ENCODE measurements around the gene MYH11.
"Not testable (repeated sequence)": the region's sequence is repeated elsewhere in the genome, so short reads cannot be mapped to it uniquely, and the experiment has no call there.

Gene MYH11

GRCh38 chr16:15836965-15837611 lies 19.7 kb downstream of the MYH11 start:
- no peak for DNase-seq

GRCh38 chr16:15836074-15836473 lies 20.8 kb downstream of the MYH11 start:
- DNase-seq: no peak

- no peak for DNase-seq
Measured at GRCh38 chr16:15835136-15835878, 21.5 kb downstream of the MYH11 start.

GRCh38 chr16:15834502-15834901 lies 22.3 kb downstream of the MYH11 start:
- DNase-seq: no peak

DNA sequence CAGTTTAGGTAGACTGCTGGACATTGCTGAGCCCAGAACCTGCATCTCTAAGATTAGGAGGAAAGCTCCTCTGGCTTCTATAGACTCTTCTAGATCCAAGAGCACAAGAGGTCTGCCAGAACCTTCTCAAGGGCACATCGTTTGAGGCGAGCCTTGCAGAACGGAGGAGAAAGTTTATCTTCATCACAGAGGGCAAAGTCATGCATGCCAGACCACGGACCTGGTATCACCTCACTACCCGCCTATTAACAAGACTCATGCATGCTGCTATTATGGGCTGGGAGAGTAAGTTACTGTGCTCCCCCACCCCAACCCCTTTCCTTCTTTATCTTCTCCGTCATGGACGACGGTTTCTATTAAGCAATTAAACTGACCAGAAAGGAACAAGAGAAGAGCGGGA lies 23.3 kb downstream of the MYH11 start:
- DNase-seq: no peak

DNA sequence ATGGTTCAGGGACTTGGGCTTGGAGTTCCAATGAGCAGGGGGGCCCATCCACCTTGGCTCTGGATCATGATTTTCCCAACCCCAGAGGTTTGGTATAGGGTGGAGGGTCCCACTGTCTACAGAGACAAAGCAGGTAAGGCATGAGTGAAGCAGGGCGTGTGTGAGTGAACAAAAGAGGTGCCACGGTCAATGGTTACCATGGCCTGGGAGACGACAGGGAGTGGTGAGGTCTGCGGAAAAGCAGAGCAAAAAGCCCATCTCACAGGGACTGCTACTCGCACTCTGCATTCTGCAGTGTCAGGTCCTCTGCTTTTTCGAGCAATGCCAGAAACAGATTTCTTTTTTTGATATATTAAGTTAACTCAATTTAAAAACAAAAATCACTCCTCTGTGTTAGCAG lies 24.6 kb downstream of the MYH11 start:
- no peak for DNase-seq

DNA sequence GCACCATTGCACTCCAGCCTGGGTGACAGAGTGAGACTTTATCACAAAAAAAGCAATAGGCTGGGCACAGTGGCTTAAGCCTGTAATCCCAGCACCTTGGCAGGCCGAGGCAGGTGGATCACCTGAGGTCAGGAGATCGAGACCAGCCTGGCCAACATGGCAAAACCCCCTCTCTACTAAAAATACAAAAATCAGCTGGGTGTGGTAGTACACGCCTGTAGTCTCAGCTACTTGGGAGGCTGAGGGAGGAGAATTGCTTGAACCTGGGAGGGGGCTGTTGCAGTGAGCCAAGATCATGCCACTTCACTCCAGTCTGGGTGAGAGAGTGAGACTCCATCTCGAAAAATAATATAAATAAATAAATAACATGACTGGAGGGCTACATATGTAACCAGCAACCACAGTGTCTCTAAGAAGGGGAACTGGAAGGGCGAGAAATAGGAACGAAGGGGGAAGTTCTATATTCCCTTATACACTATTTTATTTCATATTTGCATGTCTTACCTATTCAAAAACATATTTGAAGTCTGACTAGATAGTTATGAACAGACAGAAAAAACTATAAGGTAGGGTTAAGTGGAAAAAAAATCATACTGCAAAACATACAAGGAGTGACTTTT lies 25.9 kb downstream of the MYH11 start:
- DNase-seq: no peak

DNA sequence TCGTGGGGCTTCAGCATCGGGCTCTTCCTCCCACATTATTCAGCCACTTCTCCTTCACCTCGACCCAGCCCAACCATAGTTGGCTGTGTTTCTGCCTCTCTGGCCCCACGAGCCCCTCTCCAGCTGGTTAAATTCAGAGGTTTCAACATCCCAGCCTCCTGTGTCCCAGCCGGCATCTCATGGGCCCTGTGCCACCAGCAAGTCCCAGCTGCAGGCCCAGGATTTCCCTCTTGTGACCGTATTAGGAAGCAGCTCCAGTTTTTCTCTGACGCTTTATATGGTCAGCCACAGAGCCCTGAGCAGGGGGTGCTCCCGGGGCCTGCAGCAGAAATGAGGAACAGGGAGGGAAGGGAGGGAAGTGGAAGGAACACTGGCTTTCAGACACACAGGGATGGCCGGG lies 27.4 kb downstream of the MYH11 start:
- no peak for DNase-seq

DNA sequence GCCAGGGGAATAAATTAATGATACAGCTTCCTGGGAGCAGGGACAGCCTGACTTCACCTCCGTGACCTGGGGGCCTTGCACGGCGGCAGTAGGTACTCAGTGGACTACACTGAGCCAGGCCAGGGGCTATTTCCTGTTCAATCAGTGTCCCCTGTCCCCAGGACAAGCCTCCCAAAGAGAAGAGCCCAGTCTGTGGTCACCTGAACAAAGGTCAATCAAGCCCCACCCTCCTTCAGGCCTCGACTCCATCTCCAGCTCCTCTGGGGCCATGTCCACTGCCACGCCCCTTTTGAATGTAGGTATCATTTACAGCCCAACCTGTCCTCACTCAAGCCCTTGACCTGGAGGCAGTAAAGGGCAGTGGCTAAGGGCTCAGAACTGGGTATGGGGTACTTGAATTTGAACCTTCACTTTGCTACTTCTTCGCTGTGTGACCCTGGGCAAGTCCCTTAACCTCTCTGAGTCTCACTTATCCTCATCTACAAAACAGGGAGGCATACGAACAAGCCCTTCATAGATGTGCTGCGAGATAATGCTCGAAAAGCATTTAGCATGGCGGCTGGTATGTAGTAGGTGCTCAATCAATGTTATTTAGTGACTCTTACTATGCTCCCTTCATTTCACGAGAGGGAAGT lies 29.0 kb downstream of the MYH11 start:
- no peak for DNase-seq

DNA sequence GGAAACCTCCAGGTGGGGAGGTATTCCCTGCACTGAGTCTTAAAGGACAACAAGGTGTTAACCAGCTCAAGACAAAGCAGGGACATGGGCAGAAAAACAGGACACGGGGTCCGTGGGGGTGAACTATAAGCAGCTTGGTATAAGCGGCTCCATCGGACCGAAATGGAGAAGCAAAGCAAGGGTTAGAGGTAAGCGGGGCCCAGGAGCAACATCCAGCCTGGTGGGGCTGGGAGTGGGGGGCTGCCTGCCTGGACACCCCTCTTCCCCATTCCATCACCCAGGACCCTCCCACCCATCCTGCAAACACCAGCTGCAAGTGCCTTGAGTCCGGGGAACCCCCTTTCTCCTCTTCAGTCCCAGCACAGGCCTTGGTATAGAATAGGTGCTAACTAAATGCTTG lies 29.5 kb downstream of the MYH11 start:
- DNase-seq: no peak

- no peak for DNase-seq
Measured at GRCh38 chr16:15825750-15826305, 31.0 kb downstream of the MYH11 start.

DNA sequence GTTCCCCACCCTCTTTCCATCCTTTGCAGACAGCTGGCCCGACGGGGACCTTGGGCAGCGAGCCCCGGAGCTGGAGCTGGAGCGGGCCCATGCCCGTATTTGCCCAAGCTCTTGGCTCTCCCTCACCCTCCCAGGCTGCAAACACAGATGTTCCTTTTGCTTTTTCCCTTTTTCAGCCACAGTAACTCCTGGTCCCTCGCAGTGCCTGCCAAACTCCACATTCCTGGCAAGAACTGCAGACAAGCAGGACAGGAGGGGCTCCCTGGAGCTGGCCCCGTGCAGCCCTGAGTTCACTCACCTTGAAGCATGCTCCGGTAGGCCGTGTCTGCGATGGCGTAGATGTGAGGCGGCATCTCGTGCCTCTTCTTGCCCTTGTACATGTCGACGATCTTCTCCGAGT lies 33.9 kb downstream of the MYH11 start:
- no peak for DNase-seq

DNA sequence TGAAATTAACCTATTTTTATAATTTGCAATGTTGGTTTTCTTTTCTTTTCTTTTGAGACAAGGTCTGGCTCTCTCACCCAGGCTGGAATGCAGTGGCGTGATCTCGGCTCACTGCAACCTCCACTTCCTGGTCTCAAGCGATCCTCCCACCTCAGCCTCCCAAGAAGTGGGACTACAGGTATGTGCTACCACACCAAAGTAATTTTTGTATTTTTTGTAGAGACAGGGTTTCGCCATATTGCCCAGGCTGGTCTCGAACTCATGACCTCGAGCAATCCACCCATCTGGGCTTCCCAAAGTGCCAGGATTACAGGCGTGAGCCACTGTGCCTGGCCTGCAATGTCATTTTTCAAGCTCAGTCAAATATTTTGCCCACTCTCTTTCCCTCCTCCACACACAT lies 36.0 kb downstream of the MYH11 start:
- DNase-seq: no peak

DNA sequence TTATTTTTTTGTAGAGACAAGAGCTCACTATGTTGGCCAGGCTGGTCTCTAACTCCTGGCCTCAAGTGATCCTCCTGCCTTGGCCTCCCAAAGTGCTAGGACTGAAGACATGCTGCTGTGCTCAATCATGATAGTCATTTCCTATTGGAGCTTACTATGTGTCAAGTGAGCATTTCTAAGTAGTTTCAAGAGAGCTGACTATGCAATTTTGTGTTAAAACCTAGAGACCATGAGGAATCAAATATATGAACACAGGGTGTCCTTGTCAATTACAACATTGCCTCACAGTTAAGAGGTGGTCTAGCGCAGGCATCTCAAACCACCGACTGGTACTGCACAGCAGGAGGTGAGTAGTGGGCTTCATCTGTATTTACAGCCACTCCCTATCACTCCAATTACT lies 37.8 kb downstream of the MYH11 start:
- DNase-seq: no peak

DNA sequence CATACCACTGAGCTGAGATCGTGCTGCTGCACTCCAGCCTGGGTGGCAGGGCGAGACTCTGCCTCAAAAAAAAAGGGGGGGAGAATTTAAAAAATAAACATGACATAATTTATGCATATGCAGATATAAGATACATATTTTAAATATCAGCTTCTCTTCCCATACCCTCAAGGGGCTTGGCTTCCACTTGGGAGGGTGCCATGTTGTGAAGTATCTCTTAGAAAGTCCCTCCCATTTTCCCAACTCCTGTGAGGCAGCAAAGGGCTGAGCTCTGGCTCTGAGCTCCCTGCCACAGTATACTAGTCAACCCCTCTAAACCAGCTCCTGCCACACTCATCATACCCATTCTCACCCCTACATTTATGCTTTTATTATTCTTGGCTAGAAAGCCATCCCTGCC lies 39.4 kb downstream of the MYH11 start:
- DNase-seq: no peak

- no peak for DNase-seq
Measured at GRCh38 chr16:15816228-15816627, 40.6 kb downstream of the MYH11 start.

GRCh38 chr16:15812401-15812750 lies 44.5 kb downstream of the MYH11 start:
- not testable (repeated sequence) for DNase-seq

- DNase-seq: no peak
Measured at GRCh38 chr16:15811481-15812400, 45.1 kb downstream of the MYH11 start.

GRCh38 chr16:15810949-15811348 lies 45.9 kb downstream of the MYH11 start:
- DNase-seq: no peak

- DNase-seq: no peak
Measured at GRCh38 chr16:15810411-15810810, 46.4 kb downstream of the MYH11 start.

GRCh38 chr16:15809297-15809696 lies 47.5 kb downstream of the MYH11 start:
- DNase-seq: not testable (repeated sequence)

GRCh38 chr16:15808071-15808470 lies 48.8 kb downstream of the MYH11 start:
- no peak for DNase-seq

DNA sequence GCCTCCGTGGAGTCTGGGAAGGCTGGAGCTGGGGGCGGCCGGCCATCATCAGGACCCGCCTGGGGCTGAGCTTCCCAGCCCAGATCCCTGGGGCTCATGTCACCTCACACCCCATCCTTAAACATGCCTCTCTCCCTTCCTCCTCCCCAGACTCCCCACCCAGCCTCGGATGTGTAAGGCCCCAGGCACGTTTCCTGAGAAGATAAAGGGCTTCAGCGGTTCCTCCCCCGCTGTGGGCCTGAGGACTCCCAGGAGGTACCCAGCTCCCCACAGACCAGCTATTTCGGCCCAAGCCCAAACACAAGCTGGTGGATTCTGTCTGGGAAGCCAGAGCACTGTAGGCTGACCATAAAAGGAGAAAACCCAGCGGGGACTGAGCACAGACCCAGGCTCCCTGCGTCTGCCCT lies 49.2 kb downstream of the MYH11 start:
- DNase-seq: no peak

Data from NCI-H526 treated with DMSO at 0.1 percent for 48 hours (cell line).